H1 (cell line): ENCODE data around the gene MVK. TPM values are rescaled to one million over a fixed set of nuclear protein-coding genes. Genes with fewer than 3 reads are reported as not detected.

Source experiments
- CTCF ChIA-PET: fragments of 300-600 bp; sonication (Branson Sonifier 250); formaldehyde crosslinking; loops from one replicate; lab custom pipeline; 2021; ENCODE audit not compliant: partially characterized antibody; lab: Charles Lee
- POLR2A ChIA-PET: fragments of 300-600 bp; sonication (Branson Sonifier 250); formaldehyde crosslinking; loops from one replicate; lab custom pipeline; 2021; ENCODE audit warnings: inconsistent platforms; ENCODE audit not compliant: partially characterized antibody; lab: Charles Lee
- DNase-seq, 2 experiments: peaks; one replicate each; pipeline versions ENCODE4 v3.0.0 to v3.0.0-alpha.2; 2010 to 2022; ENCODE audit warnings: low spot score in 2 of 2, low read depth in 1 of 2, mixed read lengths in 1 of 2
- FAIRE-seq: peaks from 2 replicates; lab custom pipeline; 2011; peaks lifted over from hg19 to GRCh38; lab: Jason Lieb, UNC
- H2AFZ ChIP-seq: 2 replicates; pipeline ENCODE4 v1.8.1; 2012; ENCODE audit warnings: low read length, inconsistent platforms
- H2AK5ac ChIP-seq: 2 replicates; pipeline ENCODE4 v1.6.1; 2013; ENCODE audit warnings: low read depth, low read length
- H2BK120ac ChIP-seq: replicated peaks from 2 replicates; pipeline ENCODE3; 2013; ENCODE audit warnings: low read depth, low read length, inconsistent platforms
- H2BK12ac ChIP-seq: 2 replicates; pipeline ENCODE4 v1.6.1; 2013; ENCODE audit warnings: low read depth, low read length
- H2BK15ac ChIP-seq: 2 replicates; pipeline ENCODE4 v1.6.1; 2013; ENCODE audit warnings: low read length
- H2BK20ac ChIP-seq: 2 replicates; pipeline ENCODE4 v1.6.1; 2013; ENCODE audit warnings: low read length
- H2BK5ac ChIP-seq: 2 replicates; pipeline ENCODE4 v1.6.1; 2013; ENCODE audit warnings: low read depth, low read length
- H3K14ac ChIP-seq: 2 replicates; pipeline ENCODE4 v1.6.1; 2013; ENCODE audit warnings: inconsistent platforms; ENCODE audit not compliant: insufficient read length
- H3K18ac ChIP-seq: 2 replicates; pipeline ENCODE4 v1.6.1; 2013; ENCODE audit warnings: low read length; ENCODE audit errors: extremely low read depth
- H3K23ac ChIP-seq: 2 replicates; pipeline ENCODE4 v1.6.1; 2013; ENCODE audit warnings: inconsistent platforms; ENCODE audit not compliant: insufficient read length
- H3K23me2 ChIP-seq: 2 replicates; pipeline ENCODE4 v1.6.1; 2013; ENCODE audit warnings: low read depth, low read length
- H3K27ac ChIP-seq: 2 replicates; pipeline ENCODE4 v1.6.1; 2011; ENCODE audit warnings: low read depth, low read length, inconsistent platforms
- H3K27me3 ChIP-seq, 4 experiments: replicated peaks in 1 of 4; 1 replicate in 1 of 4; 2 replicates in 3 of 4; pipeline versions ENCODE4 v1.6.1 to v1.8.1; 2011 to 2013; ENCODE audit warnings: low read length in 3 of 4, mild to moderate bottlenecking in 3 of 4, inconsistent platforms in 2 of 4, mixed read lengths in 2 of 4, moderate library complexity in 1 of 4; ENCODE audit not compliant: control insufficient read depth in 3 of 4, insufficient read depth in 3 of 4; ENCODE audit errors: extremely low read depth in 1 of 4
- H3K36me3 ChIP-seq, 4 experiments: 2 replicates each; pipeline versions ENCODE4 v1.6.1 to v1.8.1; 2011 to 2013; ENCODE audit warnings: mild to moderate bottlenecking in 4 of 4, low read length in 3 of 4, moderate library complexity in 2 of 4, control low read depth in 1 of 4, inconsistent platforms in 1 of 4; ENCODE audit not compliant: insufficient read depth in 4 of 4, control insufficient read depth in 2 of 4
- H3K4ac ChIP-seq: replicated peaks from 2 replicates; pipeline ENCODE3; 2013; ENCODE audit warnings: low read length, low read depth, mixed read lengths, inconsistent platforms; ENCODE audit not compliant: insufficient read length
- H3K4me1 ChIP-seq, 4 experiments: replicated peaks in 1 of 4; 1 replicate in 1 of 4; 2 replicates in 3 of 4; pipeline versions ENCODE4 v1.6.1 to v1.8.1; 2011 to 2013; ENCODE audit warnings: low read length in 3 of 4, inconsistent platforms in 2 of 4, mixed read lengths in 1 of 4; ENCODE audit not compliant: insufficient read depth in 4 of 4, control insufficient read depth in 3 of 4
- H3K4me2 ChIP-seq, 2 experiments: 2 replicates each; pipeline versions ENCODE4 v1.6.1 to v1.8.1; 2011 to 2013; ENCODE audit warnings: low read depth in 2 of 2, low read length in 2 of 2, control low read depth in 1 of 2, inconsistent platforms in 1 of 2, mild to moderate bottlenecking in 1 of 2; ENCODE audit not compliant: insufficient read depth in 1 of 2
- H3K4me3 ChIP-seq, 4 experiments: fragments of 200-600, 300-600 bp in 1 of 4; sonication (generic), shearing (Covaris generic), sonication (Bioruptor Twin) in 1 of 4; 2 replicates each; pipeline versions ENCODE4 v1.5.1 to v1.8.1; 2011 to 2016; ENCODE audit warnings: low read length in 4 of 4, low read depth in 3 of 4, control low read depth in 2 of 4, inconsistent platforms in 2 of 4, mild to moderate bottlenecking in 2 of 4, mixed read lengths in 1 of 4, moderate library complexity in 1 of 4; ENCODE audit not compliant: insufficient read depth in 2 of 4; ENCODE audit errors: extremely low read depth in 1 of 4
- H3K56ac ChIP-seq: replicated peaks from 2 replicates; pipeline ENCODE3; 2013; ENCODE audit warnings: low read depth, mild to moderate bottlenecking, mixed read lengths, low read length, inconsistent platforms; ENCODE audit not compliant: insufficient read length
- H3K79me1 ChIP-seq: 2 replicates; pipeline ENCODE4 v1.6.1; 2013; ENCODE audit warnings: low read depth, low read length, control low read depth
- H3K79me2 ChIP-seq, 2 experiments: 2 replicates each; pipeline versions ENCODE4 v1.6.1 to v1.8.1; 2012 to 2013; ENCODE audit warnings: low read length in 2 of 2, mild to moderate bottlenecking in 2 of 2, inconsistent platforms in 1 of 2; ENCODE audit not compliant: insufficient read depth in 2 of 2, control insufficient read depth in 1 of 2
- H3K9ac ChIP-seq, 4 experiments: replicated peaks in 1 of 4; 1 replicate in 1 of 4; 2 replicates in 3 of 4; pipeline versions ENCODE4 v1.6.1 to v1.8.1; 2011 to 2013; ENCODE audit warnings: low read depth in 3 of 4, low read length in 3 of 4, control low read depth in 2 of 4, mild to moderate bottlenecking in 2 of 4, moderate library complexity in 2 of 4, inconsistent platforms in 1 of 4; ENCODE audit errors: extremely low read depth in 1 of 4
- H3K9me3 ChIP-seq, 2 experiments: 2 replicates each; pipeline versions ENCODE4 v1.6.1 to v1.8.1; 2012 to 2013; ENCODE audit warnings: mild to moderate bottlenecking in 2 of 2, moderate library complexity in 2 of 2, control low read depth in 1 of 2, inconsistent platforms in 1 of 2, low read depth in 1 of 2, low read length in 1 of 2, mixed read lengths in 1 of 2; ENCODE audit not compliant: insufficient read depth in 2 of 2
- H4K20me1 ChIP-seq, 2 experiments: replicated peaks in 1 of 2; 2 replicates each; pipeline versions ENCODE3 to v1.8.1; 2011 to 2013; ENCODE audit warnings: inconsistent platforms in 2 of 2, low read length in 2 of 2, mild to moderate bottlenecking in 1 of 2; ENCODE audit not compliant: insufficient read depth in 2 of 2, control insufficient read depth in 1 of 2
- H4K5ac ChIP-seq: 2 replicates; pipeline ENCODE4 v1.6.1; 2013; ENCODE audit warnings: low read length, low read depth, mixed read lengths, inconsistent platforms; ENCODE audit not compliant: insufficient read length
- H4K8ac ChIP-seq: 2 replicates; pipeline ENCODE4 v1.8.0; 2013; ENCODE audit warnings: mild to moderate bottlenecking, moderate library complexity, low read length, inconsistent platforms; ENCODE audit not compliant: insufficient read depth; ENCODE audit errors: extremely low read depth
- H4K91ac ChIP-seq: replicated peaks from 2 replicates; pipeline ENCODE3; 2013; ENCODE audit warnings: low read length, mixed read lengths, inconsistent platforms; ENCODE audit not compliant: insufficient read length
- BRCA1 ChIP-seq: IDR thresholded peaks from 2 replicates; pipeline ENCODE4 v1.6.1; 2012; ENCODE audit warnings: low read depth, low read length, improper control_type of control experiment
- CHD1 ChIP-seq: IDR thresholded peaks from 2 replicates; pipeline ENCODE4 v1.6.1; 2012; ENCODE audit warnings: low read depth, low read length, improper control_type of control experiment
- CHD2 ChIP-seq: IDR thresholded peaks from 2 replicates; pipeline ENCODE4 v1.6.1; 2012; ENCODE audit warnings: low read length, improper control_type of control experiment
- EZH2 ChIP-seq: fragments of 200-600 bp; sonication (generic); IDR thresholded peaks from 2 replicates; pipeline ENCODE4 v1.7.1; 2012; ENCODE audit warnings: low read depth, mild to moderate bottlenecking, moderate library complexity, low read length, inconsistent platforms; ENCODE audit not compliant: severe bottlenecking
- HDAC2 ChIP-seq, 2 experiments: fragments of 300-600 bp in 1 of 2; sonication (generic) in 1 of 2; IDR thresholded peaks; 2 replicates each; pipeline ENCODE4 v1.6.1; 2011 to 2012; ENCODE audit warnings: low read depth in 2 of 2, low read length in 2 of 2, mild to moderate bottlenecking in 2 of 2, moderate library complexity in 2 of 2, borderline replicate concordance in 1 of 2, inconsistent platforms in 1 of 2
- KDM4A ChIP-seq: IDR thresholded peaks from one replicate; pipeline ENCODE4 v1.7.1; 2012; ENCODE audit warnings: low read depth, mild to moderate bottlenecking, moderate library complexity, low read length, inconsistent platforms; ENCODE audit not compliant: severe bottlenecking
- RBBP5 ChIP-seq: IDR thresholded peaks from 2 replicates; pipeline ENCODE4 v1.7.1; 2012; ENCODE audit warnings: low read depth, mild to moderate bottlenecking, inconsistent platforms, low read length, moderate library complexity, borderline replicate concordance
- SIRT6 ChIP-seq: IDR thresholded peaks from one replicate; pipeline ENCODE4 v1.7.1; 2012; ENCODE audit warnings: low read length, inconsistent platforms
- SP1 ChIP-seq: IDR thresholded peaks from 2 replicates; pipeline ENCODE4 v1.6.1; 2011; ENCODE audit warnings: low read depth, low read length
- SP2 ChIP-seq: IDR thresholded peaks from 2 replicates; pipeline ENCODE4 v1.6.1; 2012; ENCODE audit warnings: mild to moderate bottlenecking, low read length, inconsistent platforms
- SP4 ChIP-seq: IDR thresholded peaks from 2 replicates; pipeline ENCODE4 v1.6.1; 2012; ENCODE audit warnings: low read length, inconsistent platforms
- SUZ12 ChIP-seq: fragments of 200-600 bp; sonication (generic); IDR thresholded peaks from 2 replicates; pipeline ENCODE4 v1.6.1; 2012; ENCODE audit warnings: mild to moderate bottlenecking, inconsistent platforms, low read length, moderate library complexity, mixed read lengths
- TAF7 ChIP-seq: optimal IDR thresholded peaks from 2 replicates; pipeline ENCODE3; 2011; ENCODE audit warnings: low read depth, mild to moderate bottlenecking, inconsistent platforms, low read length, moderate library complexity, borderline replicate concordance
- ZNF274 ChIP-seq: IDR thresholded peaks from 2 replicates; pipeline ENCODE4 v1.7.0; 2012; ENCODE audit warnings: low read length, borderline replicate concordance; ENCODE audit errors: extremely low read depth
- WGBS, 2 experiments: shearing (Covaris generic) in 1 of 2; methylation state at CpG; one replicate each; pipeline versions ENCODE4 v1.1.6 to v1.1.7; 2013 to 2015; ENCODE audit warnings: low lambda C conversion rate in 2 of 2, mixed read lengths in 2 of 2, inconsistent platforms in 1 of 2, low coverage in 1 of 2, missing lambda C conversion rate in 1 of 2; ENCODE audit not compliant: insufficient replicate concordance in 2 of 2, insufficient coverage in 1 of 2, insufficient read length in 1 of 2; ENCODE audit errors: extremely low coverage in 1 of 2, missing lambda C conversion rate in 1 of 2; 5-methylcytosine and 5-hydroxymethylcytosine counted together
- polyA plus RNA-seq, 7 experiments: library from polyadenylated mRNA; depleted of rRNA in 3 of 7; stranded (reverse) in 5 of 7; unstranded in 2 of 7; fragments of >200 nt in 5 of 7; fragments of 200-250 nt in 2 of 7; gene quantifications; 1 replicate in 5 of 7; 2 replicates in 1 of 7; 4 replicates in 1 of 7; pipeline versions ENCODE4 v1.2.1 to v1.2.3, GENCODE V29; 2011 to 2013; ENCODE audit warnings: missing spikeins in 2 of 7, mixed read lengths in 2 of 7
- total RNA-seq: library from RNA; stranded (reverse); fragmentation: NEBNext Ultra II Directional; extraction: Animal tissue kit (Norgen Biotek cat#: 25700); gene quantifications from 2 replicates; pipeline ENCODE4 v1.2.1, GENCODE V29; 2021

The MVK gene
- total and polyA plus RNA-seq, 2 of the 8 experiments (the other 6 are each of a cell fraction or from before 2014, with no cell fraction given), result 15.7 to 20.9 TPM

DNA sequence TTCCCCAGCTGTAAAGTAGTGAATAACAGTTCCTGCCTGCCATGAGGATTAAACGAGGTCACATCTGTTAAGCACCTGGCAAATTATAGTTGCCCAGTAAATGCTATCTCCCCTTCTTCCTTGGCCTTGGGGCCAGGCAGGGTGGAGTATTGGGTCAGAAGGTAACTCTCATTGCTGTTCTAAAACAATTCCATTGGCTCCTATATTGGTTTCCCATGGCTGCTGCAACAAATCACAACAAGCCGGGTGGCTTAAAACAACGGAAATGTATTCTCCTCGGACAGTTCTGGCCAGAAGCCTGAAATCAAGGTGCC lies 32.2 kb upstream of the MVK start:
- H4K20me1 ChIP-seq, result no peaks in the 10 kb centered on the region
- ChIA-PET CTCF (interaction anchor here (0.8 to 5.7 kb wide), 8 partner anchors 12 to 234 kb away, joined by 3 to 47 read pairs (median 3); no protein-coding TSS in a partner anchor), POLR2A (interaction anchor here (1.1 to 2.8 kb wide), 2 partner anchors 12 to 15 kb away, joined by 4 to 7 read pairs; no protein-coding TSS in a partner anchor)
- no peak overlapping the region for H3K4ac ChIP-seq
- H3K9me3 ChIP-seq, result no peaks in the 10 kb centered on the region
- no peak overlapping the region for H2BK20ac ChIP-seq
- H3K14ac ChIP-seq, result no peak overlapping the region
- H3K27me3 ChIP-seq, result no peaks in the 10 kb centered on the region
- H2BK120ac ChIP-seq, result no peak overlapping the region
- no peak overlapping the region for H3K56ac ChIP-seq
- no peak overlapping the region for H3K4me3 ChIP-seq
- no peak for DNase-seq
- H3K18ac ChIP-seq, result no peak overlapping the region
- TF ChIP-seq SP2 (no peak), ZNF274 (no peak), EZH2 (no peak), KDM4A (no peak), HDAC2 (IDR thresholded peaks at IDR 0.05; ENCODE audit: borderline replicate concordance in 1 of 2, low read depth in 2 of 2, low read length in 2 of 2) (no peak), BRCA1 (no peak), SIRT6 (no peak), CHD1 (no peak), TAF7 (no peak), SUZ12 (no peak), SP4 (no peak), SP1 (no peak), CHD2 (no peak), RBBP5 (no peak)
- no peak overlapping the region for H2BK15ac ChIP-seq
- no peak overlapping the region for H4K8ac ChIP-seq
- H3K36me3 ChIP-seq, result no peaks in the 10 kb centered on the region; a peak in 1 of 8 replicates
- H3K9ac ChIP-seq, result no peak overlapping the region
- H4K91ac ChIP-seq, result no peak overlapping the region
- no peaks in the 10 kb centered on the region for H3K79me1 ChIP-seq
- WGBS, 2 experiments, result 81% methylated on average over 4 of the region's 4 CpGs; no CpG with 5 or more reads in 1 of the 2 experiments
- no peak overlapping the region for H3K4me2 ChIP-seq
- no peak overlapping the region for H2AK5ac ChIP-seq
- H3K27ac ChIP-seq, result no peak overlapping the region
- FAIRE-seq, result no peak
- no peak overlapping the region for H2BK5ac ChIP-seq
- H4K5ac ChIP-seq, result no peak overlapping the region
- H2AFZ ChIP-seq, result no peak overlapping the region
- no peaks in the 10 kb centered on the region for H3K79me2 ChIP-seq
- no peak overlapping the region for H3K23ac ChIP-seq
- H2BK12ac ChIP-seq, result no peak overlapping the region
- no peaks in the 10 kb centered on the region for H3K23me2 ChIP-seq
- no peaks in the 10 kb centered on the region for H3K4me1 ChIP-seq
